HFFc6 (cell line): Measurements from ENCODE around the gene TMPRSS11D. TPM values are rescaled to one million over a fixed set of nuclear protein-coding genes. Genes with fewer than 3 reads are reported as not detected.

Source experiments
- DNase-seq: peaks from one replicate; pipeline ENCODE4 v3.0.0-alpha.2; 2018
- H3K27ac Mint-ChIP-seq: 2 replicates; pipeline ENCODE4 v1.8.0; 2020; ENCODE audit warnings: mild to moderate bottlenecking, mixed read lengths
- H3K27me3 Mint-ChIP-seq: 2 replicates; pipeline ENCODE4 v1.8.0; 2021; ENCODE audit warnings: mild to moderate bottlenecking, moderate library complexity, mixed read lengths; ENCODE audit not compliant: insufficient read depth
- H3K36me3 Mint-ChIP-seq: 2 replicates; pipeline ENCODE4 v1.8.0; 2021; ENCODE audit warnings: low read depth, mixed read lengths
- H3K4me1 Mint-ChIP-seq: 2 replicates; pipeline ENCODE4 v1.8.0; 2020; ENCODE audit warnings: low read depth, mixed read lengths
- H3K4me3 Mint-ChIP-seq: 2 replicates; pipeline ENCODE4 v1.8.0; 2020; ENCODE audit warnings: mild to moderate bottlenecking, moderate library complexity, mixed read lengths
- H3K9me3 Mint-ChIP-seq: 2 replicates; pipeline ENCODE4 v1.8.0; 2020; ENCODE audit warnings: mild to moderate bottlenecking, mixed read lengths
- CTCF ChIP-seq: fragments of 200-600 bp; sonication (generic); IDR thresholded peaks from 2 replicates; pipeline ENCODE4 v1.5.0; 2021; ENCODE audit warnings: antibody characterized with exemption, mild to moderate bottlenecking
- total RNA-seq, 6 experiments: library from RNA; stranded (reverse); fragmentation: NEBNext Ultra II Directional; extraction: Animal tissue kit (Norgen Biotek cat#: 25700); gene quantifications; 2 replicates in 1 of 6; 3 replicates in 5 of 6; pipeline ENCODE4 v1.2.3, GENCODE V29; 2021

Gene TMPRSS11D
- total RNA-seq, 6 experiments from 2014 or later = not detected

GRCh38 chr4:67785528-67785927 lies 98.3 kb downstream of the TMPRSS11D start:
- no peak for DNase-seq
- H3K4me1 Mint-ChIP-seq = peaks cover 20% of the 10 kb centered on the region
- H3K9me3 Mint-ChIP-seq = no peaks in the 10 kb centered on the region
- no peaks in the 10 kb centered on the region for H3K36me3 Mint-ChIP-seq
- H3K27me3 Mint-ChIP-seq = no peaks in the 10 kb centered on the region; the same call in 1 of the 2 replicates
- no peak overlapping the region for H3K4me3 Mint-ChIP-seq
- TF ChIP-seq CTCF = no peak
- H3K27ac Mint-ChIP-seq = no peak overlapping the region

DNA sequence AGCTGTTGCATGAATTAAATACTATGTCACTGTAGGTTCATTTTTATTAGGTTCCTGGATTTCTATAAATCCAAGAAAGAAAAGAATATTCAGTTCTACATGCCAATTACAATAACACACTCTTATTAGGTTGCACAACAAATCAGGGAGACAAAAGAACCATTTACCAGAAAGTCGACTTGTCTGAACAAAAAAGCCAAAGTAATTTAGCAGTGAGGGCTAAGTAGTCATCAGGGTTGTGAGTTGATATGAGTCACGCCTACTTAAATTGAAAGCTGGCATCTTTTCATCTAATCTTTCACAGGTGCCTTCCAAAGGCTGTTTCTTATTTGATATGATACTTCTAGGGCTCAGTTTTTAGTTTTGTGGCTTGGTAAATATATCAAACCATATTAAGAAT lies 104.2 kb downstream of the TMPRSS11D start:
- no peaks in the 10 kb centered on the region; the same call in 1 of the 2 replicates for H3K27me3 Mint-ChIP-seq
- no peak for DNase-seq
- H3K4me1 Mint-ChIP-seq = peaks cover 6% of the 10 kb centered on the region
- TF ChIP-seq CTCF = no peak
- H3K27ac Mint-ChIP-seq = no peak overlapping the region
- H3K4me3 Mint-ChIP-seq = no peak overlapping the region
- no peaks in the 10 kb centered on the region for H3K36me3 Mint-ChIP-seq
- no peaks in the 10 kb centered on the region for H3K9me3 Mint-ChIP-seq

DNA sequence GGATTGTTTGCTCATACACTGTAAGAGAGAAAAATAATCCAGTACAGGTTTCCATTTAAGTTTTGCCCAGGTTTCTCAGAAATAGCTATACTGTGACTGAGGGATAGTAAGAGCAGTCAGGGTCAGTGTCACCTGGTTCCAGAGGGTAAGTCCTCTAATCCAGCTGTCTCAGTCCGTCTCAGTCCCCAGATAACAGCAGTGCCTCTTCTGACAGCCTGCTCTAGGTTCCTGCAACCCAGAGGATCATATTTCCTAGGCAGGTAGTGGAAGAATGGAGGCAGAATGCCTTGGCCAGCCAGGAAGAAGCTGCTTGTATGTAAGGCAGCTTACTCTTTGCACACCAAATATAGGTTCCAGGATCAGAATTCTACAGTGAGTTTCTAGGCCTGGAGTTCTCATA lies 107.1 kb downstream of the TMPRSS11D start:
- Mint-ChIP-seq H3K4me1 (peaks cover 6% of the 10 kb centered on the region), H3K27me3 (no peaks in the 10 kb centered on the region), H3K27ac (no peak overlapping the region), H3K4me3 (no peak overlapping the region), H3K9me3 (no peaks in the 10 kb centered on the region), H3K36me3 (no peaks in the 10 kb centered on the region)
- DNase-seq = no peak
- no peak for TF ChIP-seq CTCF

Other genes with a start within 250 kb of the TMPRSS11D start
- gene UBA6, start 182.8 kb downstream of the TMPRSS11D start, total RNA-seq = 100 to 1,000 TPM in 2 of 6 experiments, 10 to 100 TPM in 4; 84.7 to 137 (median 94.7) TPM
- gene GNRHR, start 129.6 kb downstream of the TMPRSS11D start, total RNA-seq = not detected
- gene TMPRSS11A, start 79.5 kb upstream of the TMPRSS11D start, total RNA-seq = not detected
- not detected for gene TMPRSS11F, start 245.9 kb upstream of the TMPRSS11D start, total RNA-seq